Esophagus squamous epithelium (tissue), 4 donors: ENCODE data around the gene CTSS.

Experiments used
- CTCF ChIP-seq, 6 experiments: fragments of 450-650 bp in 4 of 6; fragments of 200-600 bp in 2 of 6; sonication (generic) in 2 of 6; IDR thresholded peaks; one replicate each; pipeline ENCODE4 v1.5.1; 2016 to 2019; ENCODE audit warnings: antibody characterized with exemption in 6 of 6, mild to moderate bottlenecking in 4 of 6, moderate library complexity in 4 of 6
- POLR2A ChIP-seq, 4 donors: fragments of 450-650 bp; IDR thresholded peaks; one replicate each; pipeline ENCODE4 v1.6.1; 2017; ENCODE audit warnings: antibody characterized with exemption in 4 of 4, mild to moderate bottlenecking in 4 of 4, moderate library complexity in 3 of 4

GRCh38 chr1:150810958-150811659, 45.5 kb upstream of the CTSS start:
- TF ChIP-seq CTCF (IDR thresholded peaks at IDR 0.05) (no peak), POLR2A (IDR thresholded peaks at IDR 0.05) (no peak)
